CD4-positive, alpha-beta T cell treated with Interleukin-15 for 4 hours (primary cell): Measurements from ENCODE around the gene DDX41.
"Not testable (repeated sequence)": the region's sequence is repeated elsewhere in the genome, so short reads cannot be mapped to it uniquely, and the experiment has no call there.

Source experiments
- DNase-seq: peaks from one replicate; pipeline ENCODE4 v3.0.0-alpha.2; 2020; ENCODE audit warnings: low spot score

The DDX41 gene

DNA sequence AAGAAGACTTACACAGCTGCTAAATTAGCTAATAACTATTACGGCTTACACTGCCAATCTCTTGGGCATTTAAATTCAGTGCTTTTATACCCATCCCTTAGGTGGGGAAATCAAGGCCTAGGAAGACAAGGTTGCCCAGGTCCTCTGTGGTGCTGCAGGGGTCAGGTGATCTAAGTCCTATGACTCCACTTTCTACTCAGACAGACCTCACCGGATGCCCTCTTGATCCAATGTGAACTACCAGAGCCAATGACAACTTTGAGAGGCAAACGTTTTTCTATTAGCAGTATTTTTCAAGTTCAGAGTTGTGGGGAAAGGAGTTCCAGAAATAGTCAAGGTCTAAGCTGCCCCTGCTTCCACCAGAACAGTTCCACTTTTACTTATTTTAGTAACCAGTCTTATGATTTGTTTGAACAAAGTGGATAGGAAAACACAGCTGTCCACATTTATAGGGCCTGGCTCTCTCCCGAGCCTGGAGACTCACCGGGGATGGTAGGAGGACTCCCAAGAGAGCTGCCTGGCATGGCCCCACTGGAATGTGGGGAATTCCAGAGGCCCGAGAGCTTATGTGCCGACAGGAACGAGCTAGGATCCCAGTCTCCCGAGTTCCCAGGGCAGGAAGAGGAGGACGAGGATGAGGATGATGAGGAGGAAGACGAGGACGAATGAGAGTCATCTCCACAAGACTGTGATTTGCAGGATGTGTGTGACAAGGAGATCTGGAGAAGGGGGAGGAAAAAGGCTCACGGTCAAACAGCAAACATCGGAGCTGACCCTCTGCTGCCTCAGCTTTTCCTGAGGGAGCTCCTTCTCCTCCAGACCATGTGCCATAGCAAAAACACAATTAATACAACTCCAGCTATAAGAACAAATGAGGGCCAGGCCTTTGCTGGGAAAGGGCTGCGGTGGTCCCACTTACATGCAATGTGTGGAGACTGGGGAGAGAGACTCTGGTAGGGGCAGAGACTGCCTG is 20.9 kb upstream of the DDX41 start:
- no peak for DNase-seq

DNA sequence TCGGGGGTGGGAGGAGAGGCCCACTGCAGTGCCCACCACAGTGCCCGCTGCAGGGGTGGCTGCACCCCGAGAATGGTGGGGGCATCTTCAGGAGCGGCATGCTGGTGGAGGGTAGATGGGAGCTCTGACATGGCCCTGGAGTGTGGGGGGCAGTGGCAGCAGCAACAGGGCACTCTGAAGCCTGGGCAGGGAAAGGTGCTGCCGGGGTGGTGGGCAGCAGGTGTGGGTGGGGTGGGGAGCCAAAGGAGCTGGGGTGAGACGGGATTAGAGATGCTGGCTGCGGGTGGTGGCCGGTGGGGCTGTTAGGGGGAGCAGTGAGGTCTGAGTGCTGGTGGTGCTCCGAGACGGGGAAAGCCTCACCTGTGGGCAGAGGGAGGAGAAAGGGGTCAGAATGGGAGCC is 19.6 kb upstream of the DDX41 start:
- no peak for DNase-seq

DNA sequence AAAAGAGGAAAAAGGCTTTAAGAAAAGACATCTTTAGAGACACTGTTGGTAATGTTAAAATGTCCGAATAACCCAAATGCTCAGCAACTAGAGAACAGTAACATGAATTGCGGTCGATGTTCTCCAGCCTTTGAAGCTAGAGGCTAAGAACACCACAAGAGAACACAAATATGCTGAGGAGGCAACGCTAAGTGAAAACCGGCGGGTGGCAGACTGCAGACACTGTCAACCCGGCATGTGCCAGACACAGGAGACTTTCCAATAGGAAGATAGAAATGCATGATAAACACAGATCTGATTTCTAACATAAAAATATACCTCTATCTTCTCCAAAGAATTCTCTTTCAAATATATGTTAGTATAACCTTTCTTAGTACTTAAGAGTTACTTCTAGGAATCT is 18.4 kb upstream of the DDX41 start:
- DNase-seq, result no peak

DNA sequence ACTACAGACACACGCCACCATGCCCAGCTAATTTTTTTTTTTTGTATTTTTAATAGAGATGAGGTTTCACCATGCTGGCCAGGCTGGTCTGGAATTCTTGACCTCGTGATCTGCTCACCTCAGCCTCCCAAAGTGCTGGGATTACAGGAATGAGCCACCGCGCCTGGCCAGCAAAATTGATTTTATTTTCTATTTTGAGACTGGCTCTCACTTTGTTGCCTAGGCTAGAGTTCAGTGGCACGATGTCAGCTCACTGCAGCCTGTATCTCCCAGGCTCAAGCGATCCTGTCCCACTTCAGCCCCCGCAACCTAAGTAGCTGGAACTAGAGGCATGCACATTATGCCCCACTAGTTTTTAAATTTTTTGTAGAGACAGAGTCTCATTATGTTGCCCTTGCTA is 17.7 kb upstream of the DDX41 start:
- DNase-seq, result not testable (repeated sequence)

DNA sequence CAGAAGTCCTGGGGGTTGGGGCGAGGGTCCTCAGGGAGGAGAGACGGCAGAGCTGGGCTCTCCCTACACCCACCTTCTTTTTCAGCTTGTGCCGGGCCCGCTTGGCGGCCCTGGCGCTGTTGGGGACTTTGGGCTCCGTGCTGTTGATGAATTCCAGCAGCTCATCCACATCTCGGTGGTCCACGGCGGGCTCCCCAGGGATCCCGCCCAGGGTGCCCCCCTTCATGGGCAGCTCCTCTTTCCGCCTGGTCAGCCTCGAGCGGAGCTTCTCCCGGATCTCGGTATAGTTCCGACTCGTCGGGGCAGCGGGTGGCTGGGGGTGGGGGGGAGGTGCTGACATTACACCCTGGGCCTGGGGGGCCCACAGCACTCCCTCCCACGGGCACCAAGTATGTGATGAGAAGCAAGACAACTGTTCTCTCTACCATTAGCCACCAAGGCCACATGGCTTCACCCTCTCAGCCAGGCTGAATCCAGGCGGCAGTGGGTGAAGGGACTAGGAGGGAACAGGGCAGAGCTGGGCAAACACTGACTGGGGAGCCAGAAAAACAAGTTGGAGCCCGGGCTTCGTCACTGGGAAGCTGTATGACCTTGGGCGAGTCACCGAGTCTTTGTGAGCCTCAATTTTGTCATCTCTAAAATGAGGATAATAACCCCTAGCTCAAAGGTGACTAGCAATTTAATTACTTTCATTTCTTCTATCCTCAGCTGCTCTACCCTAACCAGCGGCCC is 14.6 kb upstream of the DDX41 start:
- DNase-seq, result no peak

DNA sequence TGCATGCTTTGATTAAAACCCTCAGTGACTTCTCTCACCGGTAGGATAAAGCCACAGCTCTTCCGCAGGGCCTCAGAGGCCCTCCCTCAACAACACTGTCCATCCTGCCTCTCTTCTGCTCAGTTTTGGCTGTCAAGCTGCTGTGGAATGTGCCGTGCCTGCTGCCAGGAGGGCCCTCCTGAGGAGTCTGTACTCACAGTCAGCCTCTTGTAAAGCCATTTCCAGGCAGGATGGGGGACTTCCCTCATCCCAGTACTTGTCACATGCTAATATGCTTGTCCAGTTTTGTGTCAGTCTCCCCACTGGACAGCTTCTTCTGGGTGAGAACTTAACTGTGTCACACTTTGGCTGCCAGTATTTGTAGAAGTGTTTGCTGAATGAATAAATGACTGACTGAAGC is 13.9 kb upstream of the DDX41 start:
- no peak for DNase-seq

DNA sequence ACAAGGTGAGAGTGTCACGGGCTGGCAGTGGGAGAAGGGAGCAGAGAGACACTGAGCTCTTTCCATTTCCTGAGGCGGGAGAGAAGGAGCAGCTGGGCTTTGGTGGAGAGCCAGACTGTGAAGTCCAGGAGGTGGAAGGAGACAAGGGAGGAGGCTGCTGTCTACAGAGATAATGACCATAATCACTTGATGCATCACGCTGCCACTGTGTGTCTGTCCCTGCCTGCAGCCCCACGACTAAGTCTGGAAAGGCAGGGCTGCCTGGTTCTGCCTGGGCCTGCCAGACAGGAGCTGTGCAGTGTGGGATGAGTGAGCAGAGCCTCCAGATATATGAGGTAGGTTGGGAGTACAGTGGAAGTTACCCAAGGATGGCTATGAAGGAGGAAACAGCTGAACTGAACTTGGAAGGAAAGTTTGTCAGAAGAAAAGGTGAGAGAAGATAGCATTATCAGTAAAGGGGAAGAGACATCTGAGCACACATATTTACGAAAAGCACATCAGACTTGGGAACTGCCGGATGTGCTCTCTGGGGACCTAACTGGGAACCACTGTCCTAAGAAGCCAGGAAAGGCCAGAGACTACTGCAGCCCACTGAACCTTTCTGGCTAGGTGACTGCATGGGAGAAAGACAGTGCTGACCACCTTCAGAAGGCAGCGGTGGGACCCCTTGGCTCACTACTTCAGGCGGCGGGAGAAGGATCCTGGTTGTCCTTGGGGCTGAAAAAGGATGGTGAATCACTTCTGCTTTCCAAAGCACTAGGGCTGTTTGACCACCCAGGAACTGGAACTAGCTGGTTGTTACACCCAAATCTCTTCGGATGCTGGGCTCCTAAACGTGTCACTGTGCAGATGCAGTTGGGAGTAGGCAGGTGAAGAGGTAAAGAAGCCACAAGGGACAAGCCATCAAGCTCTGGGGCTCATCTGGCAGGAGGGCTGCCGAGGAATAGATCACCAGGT is 12.8 kb upstream of the DDX41 start:
- DNase-seq, result no peak

DNA sequence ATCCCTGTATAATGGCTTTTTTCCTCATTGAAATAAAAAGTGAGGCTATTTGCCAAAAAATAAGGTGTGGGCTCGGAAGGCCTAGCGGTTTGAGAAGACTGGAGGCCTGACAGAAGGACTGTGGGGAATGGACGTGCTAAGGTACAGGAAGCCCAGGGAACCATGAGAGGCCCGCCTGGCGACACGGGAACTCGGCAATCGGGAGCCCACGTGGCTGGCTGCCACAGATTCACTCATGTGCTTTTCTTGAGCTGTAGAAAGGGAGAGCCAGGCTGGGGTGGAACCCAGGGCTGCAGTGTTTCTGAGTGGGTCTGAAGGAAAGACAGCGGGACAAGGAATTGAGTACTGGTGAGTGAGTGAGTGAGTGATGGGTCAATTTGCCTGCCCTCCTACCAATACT is 11.9 kb upstream of the DDX41 start:
- DNase-seq, result no peak

DNA sequence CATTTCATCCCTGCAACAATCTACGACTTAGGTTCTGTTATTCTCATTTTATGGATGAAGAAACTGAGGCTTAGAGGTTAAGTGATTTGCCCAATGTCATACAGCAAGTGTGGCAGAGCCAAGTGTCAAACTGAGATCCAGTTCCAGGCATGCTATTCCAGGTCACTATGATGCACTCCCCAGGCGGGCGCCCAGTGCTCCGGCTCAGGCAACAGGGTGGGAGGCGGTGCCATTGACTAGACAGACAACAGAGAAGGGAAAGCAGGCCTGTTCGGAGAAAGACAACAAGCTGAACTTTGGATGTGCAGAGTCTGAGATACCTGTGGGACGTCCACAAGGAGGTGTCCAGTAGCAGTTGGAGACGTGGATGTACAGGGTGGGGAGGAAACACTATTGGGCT is 10.8 kb upstream of the DDX41 start:
- no peak for DNase-seq

DNA sequence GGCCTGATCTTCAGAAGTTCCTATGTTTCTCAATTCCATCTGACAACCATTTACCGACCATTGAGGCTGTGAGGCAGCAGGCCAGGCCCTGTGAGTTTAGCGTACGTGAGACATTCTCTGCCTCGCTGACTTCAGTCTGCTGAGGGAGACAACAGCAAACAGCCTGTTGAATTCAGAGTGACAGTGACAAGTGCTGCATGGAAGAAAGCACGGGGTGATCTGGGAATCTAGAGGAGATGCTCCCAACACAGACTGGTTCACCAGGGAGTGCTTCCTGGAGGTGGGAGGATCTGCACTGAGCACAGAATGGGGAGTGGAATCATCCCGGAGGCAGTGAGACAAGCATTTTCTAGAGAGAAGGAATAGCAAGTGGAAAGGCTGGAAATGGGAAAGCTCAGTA is 10.0 kb upstream of the DDX41 start:
- DNase-seq, result no peak

DNA sequence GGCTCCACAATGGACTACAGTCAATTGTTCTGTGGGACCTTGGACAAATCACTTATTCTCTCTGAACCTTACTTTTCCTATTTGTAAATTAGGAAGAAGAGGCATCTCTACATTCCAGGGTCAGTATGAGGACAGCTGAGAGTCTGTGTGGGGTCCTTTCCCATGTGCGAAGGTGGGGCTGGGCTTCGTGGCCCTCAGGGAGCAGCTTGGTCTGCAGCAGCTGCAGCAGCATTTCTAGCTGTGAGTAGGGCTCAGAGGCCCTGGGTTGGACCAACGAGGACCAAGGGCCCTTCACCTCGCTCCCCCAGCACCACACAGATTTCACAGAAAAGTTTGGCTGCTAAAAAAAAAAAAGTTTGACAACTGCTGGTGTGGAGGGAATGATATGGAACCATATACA is 9.4 kb upstream of the DDX41 start:
- no peak for DNase-seq

DNA sequence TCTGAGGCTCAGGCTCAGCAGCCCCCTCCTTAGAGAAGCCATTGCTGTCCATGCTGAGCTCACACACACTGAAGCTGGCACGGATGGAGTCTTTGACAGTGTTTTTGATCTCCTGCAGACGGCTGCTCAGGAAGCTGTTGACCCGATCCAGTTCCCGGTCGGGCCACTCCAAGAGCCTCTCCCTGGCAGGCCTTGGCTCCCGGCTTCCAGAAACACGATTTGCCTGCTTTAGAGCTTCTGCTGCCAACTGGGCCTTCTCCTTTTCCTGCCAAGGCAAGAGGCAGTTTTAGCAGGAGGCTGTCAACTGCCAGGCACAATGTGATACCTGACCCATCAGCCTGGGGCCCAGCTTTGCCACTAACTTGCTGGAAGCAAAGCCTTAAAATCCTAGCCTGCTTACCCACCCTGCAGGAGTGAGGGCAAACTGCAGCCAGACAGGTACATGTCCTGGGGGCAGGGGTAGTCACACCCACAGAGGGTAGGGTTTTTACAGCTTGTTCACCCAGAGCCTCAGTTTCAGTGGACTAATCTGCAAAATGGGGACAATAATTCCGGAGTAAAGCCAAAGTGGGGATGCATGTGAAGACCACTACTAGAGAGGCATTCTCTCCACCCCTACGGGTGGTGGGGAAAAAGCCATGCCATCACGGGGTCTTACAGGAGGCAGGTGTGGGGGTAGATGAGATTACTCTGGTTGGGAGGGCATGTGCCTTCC is 8.3 kb upstream of the DDX41 start:
- no peak for DNase-seq

DNA sequence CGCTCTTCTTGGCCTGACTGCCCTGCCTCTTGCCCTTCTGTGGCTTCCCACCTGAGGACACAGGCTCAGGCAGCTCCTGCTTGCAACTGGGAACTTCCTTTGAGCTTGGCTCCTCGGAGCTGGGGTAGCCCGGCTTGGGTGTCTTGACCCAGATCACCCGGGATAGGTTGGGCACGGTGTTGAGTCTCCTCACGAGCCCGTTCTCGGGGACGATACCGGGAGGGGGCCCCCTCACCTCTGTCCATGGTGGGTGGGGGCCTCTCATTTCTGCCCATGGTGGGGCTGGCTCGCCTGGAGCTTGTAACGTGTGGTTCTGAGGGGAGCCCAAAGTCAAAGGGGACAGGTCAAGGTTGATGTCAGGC is 7.8 kb upstream of the DDX41 start:
- no peak for DNase-seq

DNA sequence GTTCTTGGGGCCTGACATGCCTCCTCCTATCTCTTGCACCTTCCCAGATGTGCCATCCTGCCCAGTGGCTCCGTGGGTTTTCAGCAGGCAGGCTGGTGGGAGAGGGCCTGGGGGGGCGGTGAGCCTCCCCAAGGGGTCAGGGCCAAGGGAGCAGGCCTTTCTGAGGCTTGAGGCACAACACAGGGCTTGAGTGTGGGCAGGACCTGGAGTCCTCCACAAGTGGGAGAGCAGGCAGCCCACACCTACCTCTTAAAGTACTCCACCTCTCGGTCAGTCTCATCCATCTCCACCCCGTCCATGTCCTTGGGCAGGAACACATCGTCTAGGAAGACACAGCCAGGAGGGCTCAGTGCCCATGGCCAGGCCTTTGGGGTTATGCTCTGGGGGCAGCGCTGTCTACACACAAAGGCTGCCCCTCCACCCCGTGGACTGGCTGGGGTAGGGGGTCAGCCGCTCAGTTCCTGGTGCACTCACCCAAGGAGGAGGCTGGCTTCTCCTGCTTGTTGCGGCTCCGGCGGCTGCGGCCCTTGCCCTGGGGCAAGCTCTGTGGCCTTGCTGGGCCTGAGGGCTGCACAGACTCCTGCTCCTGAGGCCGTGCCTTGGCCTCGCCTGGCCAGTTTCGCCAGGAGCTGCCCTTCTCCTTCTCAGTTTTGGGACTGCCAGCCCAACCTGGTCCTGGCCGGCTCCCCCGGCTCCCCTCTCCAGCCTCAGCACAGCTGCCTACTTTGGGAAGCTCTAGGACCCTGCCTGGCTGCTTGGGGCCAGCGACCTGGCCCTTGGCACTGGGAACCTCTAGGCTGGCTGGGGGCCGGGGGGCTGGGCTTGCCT is 7.2 kb upstream of the DDX41 start:
- DNase-seq, result no peak

DNA sequence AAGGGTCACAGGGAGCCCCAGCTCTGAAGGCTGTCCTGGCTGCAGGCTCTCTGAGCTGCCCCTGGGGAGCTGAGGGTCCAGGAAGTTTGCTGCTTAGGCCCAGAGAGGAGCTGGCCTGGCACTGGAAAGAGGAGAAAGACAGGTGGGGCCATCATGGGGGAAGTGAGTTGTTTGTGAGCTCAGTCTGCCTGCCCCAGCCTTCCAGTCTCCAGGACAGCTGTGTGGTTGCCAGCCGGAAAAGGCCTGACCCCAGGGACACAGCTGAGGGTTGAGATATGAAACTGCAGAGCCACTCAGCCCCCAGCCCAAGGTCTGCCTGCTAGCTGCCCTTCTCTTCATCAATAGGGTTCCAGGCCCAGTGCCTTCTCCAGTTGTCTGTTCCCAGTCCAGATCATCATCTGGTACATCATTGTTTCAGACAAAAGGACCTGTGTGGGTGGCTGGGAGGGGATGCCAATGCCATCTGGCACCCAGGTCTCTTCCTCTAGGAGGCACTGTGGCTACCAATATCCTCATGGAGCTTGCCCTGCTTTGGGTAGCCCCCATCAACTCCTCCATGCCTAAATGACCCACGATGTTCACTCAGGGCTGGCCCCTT is 4.3 kb upstream of the DDX41 start:
- DNase-seq, result no peak

DNA sequence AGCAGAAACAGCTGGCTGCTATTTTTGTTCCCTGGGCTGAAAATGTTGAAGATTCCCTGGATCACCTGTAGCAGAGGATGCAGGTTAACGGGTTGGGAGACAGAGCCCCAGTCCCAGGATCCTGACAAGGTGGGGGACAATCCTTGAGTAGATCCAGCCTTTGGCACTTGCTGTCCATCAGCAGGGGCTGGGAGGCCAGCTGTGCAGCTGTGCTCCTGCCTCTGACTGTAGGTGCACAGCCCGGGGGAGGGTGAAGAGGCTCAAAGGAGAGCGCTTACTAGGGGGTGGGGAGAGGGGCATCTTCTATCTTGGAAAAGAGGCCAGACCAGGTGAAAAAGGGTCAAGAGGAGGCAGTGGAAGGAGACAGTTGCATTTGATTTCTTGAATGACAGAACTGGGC is 3.5 kb upstream of the DDX41 start:
- no peak for DNase-seq

DNA sequence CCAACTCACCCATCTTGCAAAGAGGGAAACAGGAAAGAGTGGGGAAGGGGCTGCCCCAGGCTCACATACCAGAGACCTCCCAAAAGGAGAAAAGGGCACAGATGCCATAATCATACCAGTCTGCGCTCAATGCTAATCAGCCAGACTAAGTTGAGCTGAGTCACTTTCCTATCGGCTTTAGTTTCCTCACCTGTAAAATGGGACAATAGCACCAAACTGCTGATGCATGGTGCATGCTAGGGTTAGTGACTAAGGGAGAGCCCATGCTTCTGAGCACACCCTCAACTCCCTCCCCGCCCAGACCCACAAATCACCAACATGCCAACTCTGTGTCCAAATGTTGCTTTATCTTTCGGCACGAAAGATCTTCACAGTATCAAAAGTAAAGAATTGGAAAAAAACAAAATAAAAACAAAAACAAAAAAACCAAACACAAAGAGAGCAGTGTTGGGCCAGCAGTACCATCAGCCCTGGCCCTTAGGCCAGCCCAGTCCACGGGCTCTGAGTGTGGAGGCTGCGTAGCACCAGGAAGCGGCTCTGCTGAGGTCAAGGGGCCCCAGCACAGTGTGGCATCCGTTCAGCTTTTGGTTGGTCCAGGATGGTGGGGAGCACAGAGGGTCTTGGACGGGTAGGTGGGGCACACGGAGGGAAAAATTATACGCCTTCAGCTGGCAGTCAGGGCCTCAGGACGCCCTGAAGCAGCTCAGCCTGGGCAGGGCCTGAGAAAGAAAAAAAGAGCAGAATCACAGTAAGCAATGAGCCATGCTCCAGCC is 2.9 kb upstream of the DDX41 start:
- no peak for DNase-seq

DNA sequence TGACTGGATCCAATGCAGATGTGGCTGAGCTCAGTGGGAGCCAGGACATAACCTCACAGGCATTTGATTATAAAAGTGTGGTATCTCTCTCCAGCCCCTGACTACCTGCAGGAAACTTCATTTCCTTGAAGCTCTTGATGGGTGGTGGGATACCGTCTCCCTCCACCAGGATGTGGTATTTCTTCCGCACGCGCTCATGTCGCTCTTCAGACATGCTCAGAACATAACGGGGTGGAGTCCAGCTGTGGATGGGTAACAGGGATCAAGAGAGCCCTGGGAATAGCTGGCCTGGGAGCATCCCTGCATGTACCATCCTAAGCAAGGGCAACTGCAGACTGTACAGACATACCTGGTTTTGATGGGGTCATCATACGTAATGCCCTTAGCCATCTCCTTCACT is 1.2 kb downstream of the DDX41 start:
- DNase-seq, result no peak

DNA sequence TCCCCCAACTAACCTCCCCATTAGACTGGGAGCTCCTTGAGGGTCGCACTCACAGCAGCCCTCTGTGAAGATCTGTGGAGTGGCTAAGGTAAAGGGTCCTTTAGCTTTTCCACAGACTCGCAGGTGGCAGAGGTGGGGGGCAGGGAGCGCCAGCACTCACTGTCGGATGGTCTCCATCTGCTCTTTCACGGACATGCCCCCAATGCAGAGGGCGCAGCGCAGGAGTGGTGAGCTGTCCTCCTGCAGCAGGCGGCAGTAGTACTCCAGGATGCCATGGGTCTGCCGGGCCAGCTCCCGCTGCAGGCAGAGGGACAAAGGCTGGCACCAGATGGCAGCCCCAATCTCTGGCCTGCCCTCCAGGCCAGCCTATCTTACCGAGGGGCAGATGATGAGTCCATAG is 2.2 kb downstream of the DDX41 start:
- DNase-seq, result no peak

DNA sequence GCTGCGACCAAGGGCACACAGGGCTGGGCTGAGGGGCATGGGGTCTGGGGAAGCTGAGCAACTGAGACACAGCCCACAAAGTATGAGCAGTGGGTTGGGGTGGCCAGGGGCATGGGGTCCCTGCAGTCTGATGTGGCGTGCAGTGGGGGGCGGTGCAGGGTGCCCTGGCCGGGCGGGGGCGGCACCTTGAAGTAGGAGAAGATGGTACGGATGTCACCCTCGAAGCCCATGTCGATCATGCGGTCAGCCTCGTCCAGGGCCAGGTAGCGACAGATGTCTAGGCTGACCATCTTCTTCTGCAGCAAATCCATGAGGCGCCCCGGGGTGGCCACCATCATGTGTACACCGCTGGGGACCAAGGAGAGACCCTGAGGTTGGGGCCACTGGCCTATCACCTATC is 3.3 kb downstream of the DDX41 start:
- no peak for DNase-seq
